ENCODE measurements around the gene FNBP1L. TPM values are rescaled to one million over a fixed set of nuclear protein-coding genes. Genes with fewer than 3 reads are reported as not detected.

FNBP1L gene
- total and polyA plus RNA-seq, 9 of the 15 experiments (the other 6 are each of a cell fraction or from before 2014, with no cell fraction given) = 1.4 to 6.9 (median 5.9) TPM

GRCh38 chr1:93447481-93448291 is at the start of gene FNBP1L (continued):
- TF ChIP-seq, protein P1, sequence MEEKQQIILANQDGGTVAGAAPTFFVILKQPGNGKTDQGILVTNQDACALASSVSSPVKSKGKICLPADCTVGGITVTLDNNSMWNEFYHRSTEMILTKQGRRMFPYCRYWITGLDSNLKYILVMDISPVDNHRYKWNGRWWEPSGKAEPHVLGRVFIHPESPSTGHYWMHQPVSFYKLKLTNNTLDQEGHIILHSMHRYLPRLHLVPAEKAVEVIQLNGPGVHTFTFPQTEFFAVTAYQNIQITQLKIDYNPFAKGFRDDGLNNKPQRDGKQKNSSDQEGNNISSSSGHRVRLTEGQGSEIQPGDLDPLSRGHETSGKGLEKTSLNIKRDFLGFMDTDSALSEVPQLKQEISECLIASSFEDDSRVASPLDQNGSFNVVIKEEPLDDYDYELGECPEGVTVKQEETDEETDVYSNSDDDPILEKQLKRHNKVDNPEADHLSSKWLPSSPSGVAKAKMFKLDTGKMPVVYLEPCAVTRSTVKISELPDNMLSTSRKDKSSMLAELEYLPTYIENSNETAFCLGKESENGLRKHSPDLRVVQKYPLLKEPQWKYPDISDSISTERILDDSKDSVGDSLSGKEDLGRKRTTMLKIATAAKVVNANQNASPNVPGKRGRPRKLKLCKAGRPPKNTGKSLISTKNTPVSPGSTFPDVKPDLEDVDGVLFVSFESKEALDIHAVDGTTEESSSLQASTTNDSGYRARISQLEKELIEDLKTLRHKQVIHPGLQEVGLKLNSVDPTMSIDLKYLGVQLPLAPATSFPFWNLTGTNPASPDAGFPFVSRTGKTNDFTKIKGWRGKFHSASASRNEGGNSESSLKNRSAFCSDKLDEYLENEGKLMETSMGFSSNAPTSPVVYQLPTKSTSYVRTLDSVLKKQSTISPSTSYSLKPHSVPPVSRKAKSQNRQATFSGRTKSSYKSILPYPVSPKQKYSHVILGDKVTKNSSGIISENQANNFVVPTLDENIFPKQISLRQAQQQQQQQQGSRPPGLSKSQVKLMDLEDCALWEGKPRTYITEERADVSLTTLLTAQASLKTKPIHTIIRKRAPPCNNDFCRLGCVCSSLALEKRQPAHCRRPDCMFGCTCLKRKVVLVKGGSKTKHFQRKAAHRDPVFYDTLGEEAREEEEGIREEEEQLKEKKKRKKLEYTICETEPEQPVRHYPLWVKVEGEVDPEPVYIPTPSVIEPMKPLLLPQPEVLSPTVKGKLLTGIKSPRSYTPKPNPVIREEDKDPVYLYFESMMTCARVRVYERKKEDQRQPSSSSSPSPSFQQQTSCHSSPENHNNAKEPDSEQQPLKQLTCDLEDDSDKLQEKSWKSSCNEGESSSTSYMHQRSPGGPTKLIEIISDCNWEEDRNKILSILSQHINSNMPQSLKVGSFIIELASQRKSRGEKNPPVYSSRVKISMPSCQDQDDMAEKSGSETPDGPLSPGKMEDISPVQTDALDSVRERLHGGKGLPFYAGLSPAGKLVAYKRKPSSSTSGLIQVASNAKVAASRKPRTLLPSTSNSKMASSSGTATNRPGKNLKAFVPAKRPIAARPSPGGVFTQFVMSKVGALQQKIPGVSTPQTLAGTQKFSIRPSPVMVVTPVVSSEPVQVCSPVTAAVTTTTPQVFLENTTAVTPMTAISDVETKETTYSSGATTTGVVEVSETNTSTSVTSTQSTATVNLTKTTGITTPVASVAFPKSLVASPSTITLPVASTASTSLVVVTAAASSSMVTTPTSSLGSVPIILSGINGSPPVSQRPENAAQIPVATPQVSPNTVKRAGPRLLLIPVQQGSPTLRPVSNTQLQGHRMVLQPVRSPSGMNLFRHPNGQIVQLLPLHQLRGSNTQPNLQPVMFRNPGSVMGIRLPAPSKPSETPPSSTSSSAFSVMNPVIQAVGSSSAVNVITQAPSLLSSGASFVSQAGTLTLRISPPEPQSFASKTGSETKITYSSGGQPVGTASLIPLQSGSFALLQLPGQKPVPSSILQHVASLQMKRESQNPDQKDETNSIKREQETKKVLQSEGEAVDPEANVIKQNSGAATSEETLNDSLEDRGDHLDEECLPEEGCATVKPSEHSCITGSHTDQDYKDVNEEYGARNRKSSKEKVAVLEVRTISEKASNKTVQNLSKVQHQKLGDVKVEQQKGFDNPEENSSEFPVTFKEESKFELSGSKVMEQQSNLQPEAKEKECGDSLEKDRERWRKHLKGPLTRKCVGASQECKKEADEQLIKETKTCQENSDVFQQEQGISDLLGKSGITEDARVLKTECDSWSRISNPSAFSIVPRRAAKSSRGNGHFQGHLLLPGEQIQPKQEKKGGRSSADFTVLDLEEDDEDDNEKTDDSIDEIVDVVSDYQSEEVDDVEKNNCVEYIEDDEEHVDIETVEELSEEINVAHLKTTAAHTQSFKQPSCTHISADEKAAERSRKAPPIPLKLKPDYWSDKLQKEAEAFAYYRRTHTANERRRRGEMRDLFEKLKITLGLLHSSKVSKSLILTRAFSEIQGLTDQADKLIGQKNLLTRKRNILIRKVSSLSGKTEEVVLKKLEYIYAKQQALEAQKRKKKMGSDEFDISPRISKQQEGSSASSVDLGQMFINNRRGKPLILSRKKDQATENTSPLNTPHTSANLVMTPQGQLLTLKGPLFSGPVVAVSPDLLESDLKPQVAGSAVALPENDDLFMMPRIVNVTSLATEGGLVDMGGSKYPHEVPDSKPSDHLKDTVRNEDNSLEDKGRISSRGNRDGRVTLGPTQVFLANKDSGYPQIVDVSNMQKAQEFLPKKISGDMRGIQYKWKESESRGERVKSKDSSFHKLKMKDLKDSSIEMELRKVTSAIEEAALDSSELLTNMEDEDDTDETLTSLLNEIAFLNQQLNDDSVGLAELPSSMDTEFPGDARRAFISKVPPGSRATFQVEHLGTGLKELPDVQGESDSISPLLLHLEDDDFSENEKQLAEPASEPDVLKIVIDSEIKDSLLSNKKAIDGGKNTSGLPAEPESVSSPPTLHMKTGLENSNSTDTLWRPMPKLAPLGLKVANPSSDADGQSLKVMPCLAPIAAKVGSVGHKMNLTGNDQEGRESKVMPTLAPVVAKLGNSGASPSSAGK (IDR thresholded peaks at IDR 0.05) = no peak
- peak; percentile 52; the same call in 1 of the 2 replicates for TF ChIP-seq RB1 (IDR thresholded peaks at IDR 0.05; ENCODE audit: low read depth)
- TF ChIP-seq MEF2A (IDR thresholded peaks at IDR 0.05; ENCODE audit: control insufficient read depth, low read depth, low read length) = no peak
- TF ChIP-seq MAZ (CRISPR knock-in tag; conservative IDR thresholded peaks at IDR 0.05 in 1 of 2, IDR thresholded peaks at IDR 0.05 in 1 of 2) = peak; percentile 94 to 95
- TF ChIP-seq HDAC6 (IDR thresholded peaks at IDR 0.05; ENCODE audit: low read depth, low read length) = no peak
- TF ChIP-seq NFRKB (IDR thresholded peaks at IDR 0.05; ENCODE audit: low read depth) = no peak
- no peak for TF ChIP-seq ZNF507 (tag; conservative IDR thresholded peaks at IDR 0.05)
- no peak for TF ChIP-seq SRSF9 (IDR thresholded peaks at IDR 0.05; ENCODE audit: borderline replicate concordance, low read depth, low read length)
- TF ChIP-seq ZNF384 (IDR thresholded peaks at IDR 0.05; ENCODE audit: low read depth, low read length) = no peak
- TF ChIP-seq PML (IDR thresholded peaks at IDR 0.05; ENCODE audit: low read length) = peak; percentile 45; the same call in 1 of the 2 replicates
- no peak for TF ChIP-seq HOMEZ (CRISPR knock-in tag; IDR thresholded peaks at IDR 0.05)
- TF ChIP-seq KLF16 (IDR thresholded peaks at IDR 0.05) = no peak
- TF ChIP-seq SAP30 (IDR thresholded peaks at IDR 0.05; ENCODE audit: borderline replicate concordance, insufficient read depth, low read depth, low read length, poor library complexity, severe bottlenecking) = peak; percentile 60
- TF ChIP-seq ZNF184 (CRISPR knock-in tag; IDR thresholded peaks at IDR 0.05) = 0 out of 2 replicates have a peak, but pooled peaks have one; percentile 79
- TF ChIP-seq HLTF (IDR thresholded peaks at IDR 0.05) = no peak; the same call in 1 of the 2 replicates
